GM19351 (cell line): ENCODE measurements around the gene SYNE1.

Source experiments
- ATAC-seq: cut with Tn5 transposase; IDR thresholded peaks from one replicate; pipeline ENCODE4 v1.9.1; 2021; ENCODE audit warnings: mild to moderate bottlenecking, moderate library complexity; ENCODE audit not compliant: unreplicated experiment

The SYNE1 gene

DNA sequence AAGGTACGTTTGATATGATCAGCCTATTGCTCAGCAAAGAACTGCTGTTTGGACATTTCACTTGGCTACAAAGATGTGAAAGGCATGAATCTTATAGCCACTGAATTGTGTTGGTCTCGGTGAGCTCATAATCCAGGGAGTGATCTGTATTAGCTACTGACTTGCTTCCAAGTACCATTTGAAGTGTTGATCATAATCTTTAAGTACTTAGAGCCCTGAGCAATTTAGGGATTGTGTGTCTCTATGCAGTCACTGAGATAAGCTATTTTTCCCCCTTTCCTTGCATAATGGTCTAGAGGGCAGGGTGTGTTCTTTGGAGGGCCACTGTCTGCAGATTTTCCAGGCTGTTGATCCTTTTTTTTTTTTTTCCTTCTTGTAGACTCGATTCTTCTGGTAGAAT, 436.0 kb downstream of the SYNE1 start:
- no peak for ATAC-seq

DNA sequence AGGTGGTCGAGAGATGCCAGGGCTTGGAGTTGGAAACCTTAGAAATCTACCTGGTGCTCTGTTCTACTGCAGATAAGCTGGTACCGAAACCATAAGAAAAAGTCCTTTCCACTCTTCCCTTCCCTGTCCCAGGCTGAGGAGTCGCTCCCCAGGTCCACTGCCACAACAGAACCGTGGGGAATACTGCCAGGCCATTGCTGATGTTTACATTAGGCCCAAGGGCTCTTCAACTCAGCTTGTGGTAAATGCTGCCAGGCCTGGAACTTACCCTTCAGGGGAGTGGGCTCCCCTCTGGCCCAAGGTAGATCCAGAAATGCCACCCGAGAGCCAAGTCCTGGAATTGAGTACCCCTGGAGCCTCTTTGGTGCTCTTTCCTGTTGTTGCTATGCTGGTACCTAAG, 441.3 kb downstream of the SYNE1 start:
- no peak for ATAC-seq

DNA sequence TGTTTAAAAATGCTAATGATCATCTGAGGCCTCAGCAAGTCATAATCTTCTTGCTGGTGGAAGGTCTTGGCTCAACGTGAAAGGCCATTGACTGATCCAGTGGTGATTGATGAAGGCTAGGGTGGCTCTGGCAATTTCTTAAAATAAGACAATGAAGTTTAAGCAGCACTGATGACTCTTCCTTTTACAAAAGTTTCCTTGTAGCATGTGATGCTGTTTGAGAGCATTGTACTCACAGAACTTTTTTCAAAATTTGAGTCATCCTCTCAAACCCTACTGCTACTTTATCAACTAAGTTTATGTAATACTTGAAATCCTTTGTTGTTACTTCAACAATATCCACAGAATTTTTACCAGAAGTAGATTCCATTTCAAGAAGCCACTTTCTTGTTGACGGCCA, 447.4 kb downstream of the SYNE1 start:
- no peak for ATAC-seq

DNA sequence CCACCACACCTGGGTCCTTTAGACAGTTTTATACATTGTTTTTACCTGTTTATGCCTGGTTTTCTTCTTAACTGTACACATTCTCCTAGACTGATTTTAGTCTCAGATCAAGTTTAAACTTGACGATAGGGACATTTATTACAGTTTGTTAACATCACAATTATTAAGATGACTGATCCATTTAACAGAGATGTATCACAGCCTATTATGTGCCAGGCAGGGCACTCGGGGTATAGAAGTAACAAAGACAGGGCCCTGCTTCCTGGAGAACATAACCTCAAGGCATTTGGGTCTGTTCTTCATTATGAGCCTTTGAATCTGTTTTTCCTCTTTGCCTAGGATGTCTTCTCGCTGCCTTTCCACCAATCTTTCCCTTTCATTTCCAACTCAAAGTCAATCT, 449.2 kb downstream of the SYNE1 start:
- ATAC-seq, result no peak

DNA sequence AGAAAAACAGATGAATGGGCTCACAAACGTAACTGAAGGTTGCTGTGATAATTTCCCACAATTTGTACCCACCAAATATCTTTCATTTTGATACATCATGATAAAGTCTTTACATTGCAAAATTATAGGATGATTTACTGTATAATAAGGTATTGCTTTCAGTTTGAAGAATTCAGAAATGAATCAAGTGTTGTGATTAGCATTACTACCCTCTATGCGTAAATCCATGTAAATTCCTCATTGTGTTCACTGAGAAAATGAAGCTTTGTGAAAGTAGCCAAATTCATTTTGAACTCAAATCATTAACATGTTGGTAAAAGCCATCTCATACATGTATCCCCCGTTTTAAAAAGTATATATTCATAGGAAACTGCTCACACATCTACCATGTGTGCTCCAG, 450.3 kb downstream of the SYNE1 start:
- ATAC-seq, result no peak

DNA sequence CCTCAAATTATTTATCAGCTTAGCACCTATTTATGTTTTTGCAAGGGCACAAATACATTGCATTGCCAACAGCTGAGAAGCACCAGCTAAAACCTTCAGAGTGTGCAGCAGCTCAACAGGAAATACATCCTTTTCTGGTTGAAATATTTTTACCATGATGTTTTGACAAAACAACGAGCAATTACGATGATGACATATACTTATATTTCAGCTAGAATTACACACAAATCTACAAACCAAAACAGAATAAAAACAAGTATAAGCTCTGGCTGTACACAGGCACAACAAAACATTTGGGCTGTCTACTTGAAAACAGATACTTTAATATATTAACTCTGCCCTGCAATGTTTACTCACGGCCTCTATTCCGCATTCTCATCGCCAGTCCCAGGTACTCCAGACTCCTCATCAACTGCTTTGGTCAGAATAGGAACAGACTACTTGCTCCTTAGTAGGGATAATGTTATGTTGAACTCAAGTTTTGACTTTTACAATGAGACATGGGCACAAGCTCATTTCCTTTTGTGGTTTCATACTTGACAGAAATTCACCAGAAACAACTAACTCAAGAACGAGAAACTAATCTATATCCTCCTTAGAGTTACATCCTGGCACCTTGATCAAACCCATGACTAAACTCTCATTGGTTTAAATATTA, 452.1 kb downstream of the SYNE1 start:
- peak; percentile 71 for ATAC-seq

DNA sequence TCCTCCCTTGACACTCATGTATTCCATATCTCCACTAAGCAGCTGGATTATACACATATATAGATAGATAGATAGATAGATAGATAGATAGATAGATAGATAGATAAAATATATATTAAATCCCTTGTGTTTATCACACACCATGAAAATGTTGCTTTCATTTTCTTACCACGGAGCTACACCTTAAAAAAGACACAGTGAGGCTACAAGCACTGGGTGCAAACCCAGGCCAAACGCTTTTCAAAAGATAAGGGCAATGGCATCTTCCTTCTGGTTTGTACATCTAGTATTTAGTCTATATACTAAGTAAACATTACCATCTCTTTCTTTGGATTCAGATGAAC, 452.6 kb downstream of the SYNE1 start:
- ATAC-seq, result peak; percentile 48

DNA sequence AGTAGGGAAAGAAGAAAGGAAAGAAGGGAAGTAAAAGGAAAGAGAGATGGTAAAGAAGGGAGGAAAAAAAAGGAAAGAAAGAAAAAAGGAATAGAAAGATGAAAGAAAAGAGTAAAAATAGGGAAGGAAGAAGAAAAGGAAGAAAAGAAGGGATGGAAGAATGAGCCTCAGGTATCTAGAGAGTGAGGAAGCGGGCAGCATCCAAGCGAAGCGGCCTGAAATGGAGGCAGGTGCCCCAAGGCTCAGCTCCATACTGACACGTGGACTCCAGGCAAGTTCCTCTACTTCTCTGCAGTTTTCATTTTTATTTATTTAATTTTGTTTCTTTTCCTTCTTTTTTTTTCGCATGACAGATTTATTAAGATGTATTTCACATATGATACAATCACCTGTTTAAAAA, 456.6 kb downstream of the SYNE1 start:
- ATAC-seq, result no peak

DNA sequence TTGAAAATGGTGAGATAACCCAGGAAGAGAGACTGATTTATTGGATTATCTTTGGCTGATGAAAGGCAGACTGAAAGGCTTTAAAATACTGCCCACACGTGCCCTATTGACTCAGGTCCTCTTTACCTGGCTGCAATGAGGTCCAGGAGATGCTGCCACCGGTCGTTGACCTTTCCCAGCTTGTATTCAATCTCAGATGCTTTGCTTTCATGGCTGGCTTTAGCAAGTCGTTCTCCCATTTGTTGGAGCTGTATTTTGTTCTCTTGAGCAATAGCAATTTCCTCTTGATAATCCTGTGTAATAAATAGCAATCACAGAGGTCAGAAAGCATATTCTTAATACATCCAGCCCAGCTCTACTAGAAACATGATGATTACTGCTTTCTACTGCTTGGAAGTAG, 460.9 kb downstream of the SYNE1 start:
- no peak for ATAC-seq

DNA sequence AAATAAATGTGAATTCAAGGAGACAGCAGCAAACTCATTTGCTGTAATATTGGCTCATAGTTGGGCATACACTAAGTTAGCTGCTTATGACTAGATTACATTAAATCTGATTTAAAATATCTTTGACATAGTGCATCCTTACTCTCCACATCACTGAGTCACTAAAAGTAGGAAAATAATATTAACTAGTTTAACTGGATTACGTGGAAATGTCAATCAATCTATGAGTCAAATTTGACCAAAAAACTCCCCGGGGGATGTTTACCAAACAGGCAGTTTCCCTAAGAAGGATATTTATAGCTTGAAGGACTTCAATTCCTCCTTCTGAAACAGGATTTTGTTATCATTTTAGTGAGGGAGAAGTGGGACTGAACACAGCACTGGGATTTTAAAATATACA, 463.2 kb downstream of the SYNE1 start:
- no peak for ATAC-seq

DNA sequence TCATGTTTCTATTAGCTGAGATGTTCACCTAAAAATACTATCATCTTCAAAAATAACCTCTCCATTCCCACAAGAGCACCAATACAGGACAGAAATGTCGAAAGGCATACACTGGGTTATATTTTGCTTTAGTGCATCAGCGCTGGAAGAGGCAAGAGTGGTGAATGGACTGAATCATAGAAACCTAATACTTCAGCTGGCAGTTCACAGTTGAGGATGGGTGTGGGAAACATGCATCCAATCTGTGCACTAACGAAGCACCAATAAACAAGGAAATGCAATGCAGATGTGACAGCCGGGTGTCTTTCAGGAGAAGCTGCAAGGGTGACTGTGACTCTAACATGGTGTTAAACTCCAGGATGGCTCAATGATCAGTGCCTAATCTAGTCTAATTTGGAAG, 463.8 kb downstream of the SYNE1 start:
- ATAC-seq, result no peak

DNA sequence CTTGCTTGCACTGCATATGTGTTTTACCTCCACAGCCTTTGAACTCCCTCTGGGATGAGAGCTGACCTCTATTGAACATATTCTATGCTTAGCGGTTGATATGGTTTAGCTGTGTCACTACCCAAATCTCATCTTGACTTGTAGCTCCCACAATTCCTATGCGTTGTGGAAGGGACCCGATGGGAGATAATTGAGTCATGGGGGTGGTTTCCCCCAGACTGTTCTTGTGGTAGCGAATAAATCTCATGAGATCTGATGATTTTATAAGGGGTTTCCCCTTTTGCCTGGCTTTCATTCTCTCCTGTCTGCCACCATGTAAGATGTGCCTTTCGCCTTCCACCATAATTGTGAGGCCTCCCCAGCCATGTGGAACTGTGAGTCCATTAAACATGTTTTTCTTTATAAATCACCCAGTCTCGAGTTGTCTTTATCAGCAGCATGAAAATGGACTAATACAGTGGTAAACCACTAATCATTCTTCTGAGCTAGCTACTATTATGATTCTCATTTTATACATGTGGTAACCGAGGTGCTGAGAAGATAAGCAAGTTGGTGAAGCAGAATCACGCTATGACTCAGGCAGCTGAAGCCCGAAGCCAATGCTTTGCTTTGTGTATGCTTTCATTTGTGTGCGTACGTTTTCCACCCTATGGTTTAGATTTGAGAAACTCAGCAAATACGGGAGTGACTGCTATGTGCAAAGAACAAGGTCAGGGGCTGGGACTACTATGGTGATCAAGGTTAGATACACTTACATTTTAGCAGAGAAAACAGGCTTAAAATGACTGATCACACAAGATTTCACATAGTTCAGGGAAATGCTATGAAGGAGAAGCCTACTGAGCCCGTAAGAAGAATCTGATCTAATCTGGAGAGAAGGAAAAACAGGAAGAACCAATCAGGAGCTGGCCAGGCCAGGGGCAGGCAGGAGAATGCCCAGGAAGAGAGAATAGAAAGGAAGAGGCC, 466.2 kb downstream of the SYNE1 start:
- ATAC-seq, result peak; percentile 98

DNA sequence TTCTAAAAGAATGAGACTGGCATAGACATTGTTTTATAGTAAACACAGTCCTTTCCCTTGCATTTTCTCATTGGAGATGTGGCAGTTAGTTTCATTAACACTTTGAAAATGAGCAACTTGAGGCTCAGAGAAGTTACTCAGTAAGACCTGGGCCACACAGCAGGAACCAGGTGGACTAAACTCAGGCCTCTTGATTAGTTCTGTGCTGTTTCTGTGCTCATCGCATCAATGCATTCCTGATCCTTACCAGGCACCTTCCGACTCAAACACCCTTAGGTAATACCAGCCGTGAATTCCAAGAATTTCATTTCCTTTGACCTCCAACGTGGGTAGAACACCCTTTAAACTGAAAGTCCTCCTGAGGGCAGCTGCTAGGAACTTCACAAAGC, 466.9 kb downstream of the SYNE1 start:
- ATAC-seq, result no peak

DNA sequence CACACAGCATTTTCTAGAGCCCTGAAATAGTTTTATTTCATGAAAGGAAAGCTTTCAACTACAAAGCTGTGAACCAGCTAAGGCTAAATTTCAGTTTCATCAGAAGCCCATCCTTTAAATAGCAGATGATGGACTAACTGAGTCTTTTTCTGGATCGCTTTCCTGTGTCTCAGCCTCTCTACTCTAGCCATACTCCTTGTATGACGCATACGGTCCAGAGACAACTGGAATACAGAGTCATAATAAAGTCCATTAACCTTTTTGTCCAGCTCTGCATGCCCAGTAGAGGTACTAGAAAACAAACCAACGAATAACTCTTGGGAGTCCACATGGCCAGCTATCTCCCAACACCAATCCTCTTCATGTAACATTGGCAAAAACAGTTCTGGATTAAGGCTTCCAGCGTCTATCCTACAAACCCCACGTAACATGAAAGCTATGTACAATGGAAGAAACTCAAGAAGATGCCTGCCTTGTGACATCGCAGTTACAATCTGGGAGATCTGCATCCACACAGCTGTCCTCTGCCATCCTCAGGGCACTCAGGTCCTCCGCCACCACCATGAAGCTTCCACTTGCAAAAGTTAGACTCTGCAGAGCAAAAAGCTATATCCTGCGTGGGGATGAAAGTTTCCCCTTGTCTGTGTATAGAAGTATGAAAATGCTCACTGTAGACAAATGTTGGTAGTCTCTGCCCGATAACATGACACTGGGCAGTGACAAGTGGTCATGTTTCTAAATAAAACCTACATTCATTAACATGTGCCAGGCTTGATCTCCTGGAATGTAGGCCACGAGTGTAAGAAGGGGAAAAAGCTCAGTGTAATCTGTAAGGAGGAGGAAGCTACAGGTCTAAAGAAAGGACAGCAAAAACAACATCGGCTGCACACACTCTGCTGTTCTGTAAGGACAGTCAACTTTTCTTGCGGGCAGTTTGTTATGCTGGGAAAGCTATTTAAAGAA, 469.2 kb downstream of the SYNE1 start:
- ATAC-seq, result no peak

DNA sequence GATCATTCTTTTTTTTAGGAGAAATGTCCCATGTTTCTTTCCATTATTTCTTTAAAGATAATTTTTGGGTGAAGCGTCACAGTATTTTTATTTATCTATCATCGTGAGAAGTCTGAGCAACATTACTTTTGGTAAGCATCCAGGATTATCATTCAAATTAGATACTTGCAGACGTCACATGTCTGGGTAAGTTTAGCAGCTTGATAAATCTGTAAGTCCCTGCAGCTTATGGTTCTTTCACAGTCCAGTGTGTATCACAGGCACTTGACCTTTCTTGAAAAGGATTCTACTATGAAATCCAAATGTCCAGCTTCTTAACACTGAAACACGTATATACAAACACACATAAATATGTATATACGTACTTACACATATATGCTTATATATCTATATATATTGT, 470.3 kb downstream of the SYNE1 start:
- no peak for ATAC-seq

DNA sequence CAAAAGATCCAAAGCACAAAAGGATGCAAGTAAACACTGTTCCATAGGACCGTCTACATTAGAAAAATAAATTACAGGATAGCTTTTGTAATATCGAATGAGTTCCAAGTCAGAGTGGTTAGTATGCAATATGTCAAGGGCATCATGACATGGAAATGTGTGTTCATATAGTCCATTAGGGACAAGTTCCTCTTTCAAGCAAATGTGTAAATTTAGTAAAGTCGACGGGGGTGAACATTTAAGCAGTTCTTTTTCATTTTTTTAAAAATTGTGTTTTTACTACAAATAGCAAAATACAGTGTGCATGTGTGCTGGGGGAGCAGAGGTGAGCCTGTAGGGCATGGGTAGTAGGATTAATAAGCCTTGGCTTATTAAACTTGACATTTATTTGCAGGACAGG, 470.7 kb downstream of the SYNE1 start:
- no peak for ATAC-seq

DNA sequence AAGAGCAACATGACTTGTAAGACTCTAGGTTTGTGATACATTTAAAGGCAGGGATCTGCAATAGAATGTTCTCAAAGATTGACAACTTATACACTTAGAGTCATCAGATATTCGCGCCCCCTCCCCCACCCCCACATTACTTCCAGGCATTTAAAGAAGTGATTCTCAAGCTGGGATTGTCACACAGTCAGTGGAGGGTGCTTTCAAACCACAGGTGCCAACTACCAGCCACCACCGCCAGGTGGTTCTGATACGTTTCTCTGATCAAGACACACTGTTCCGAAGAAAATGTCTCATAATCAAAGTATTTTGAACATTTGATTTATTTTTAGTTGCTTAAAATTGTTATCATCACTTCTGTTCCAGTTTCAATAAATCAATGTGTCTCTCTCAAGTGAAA, 472.2 kb downstream of the SYNE1 start:
- ATAC-seq, result no peak

DNA sequence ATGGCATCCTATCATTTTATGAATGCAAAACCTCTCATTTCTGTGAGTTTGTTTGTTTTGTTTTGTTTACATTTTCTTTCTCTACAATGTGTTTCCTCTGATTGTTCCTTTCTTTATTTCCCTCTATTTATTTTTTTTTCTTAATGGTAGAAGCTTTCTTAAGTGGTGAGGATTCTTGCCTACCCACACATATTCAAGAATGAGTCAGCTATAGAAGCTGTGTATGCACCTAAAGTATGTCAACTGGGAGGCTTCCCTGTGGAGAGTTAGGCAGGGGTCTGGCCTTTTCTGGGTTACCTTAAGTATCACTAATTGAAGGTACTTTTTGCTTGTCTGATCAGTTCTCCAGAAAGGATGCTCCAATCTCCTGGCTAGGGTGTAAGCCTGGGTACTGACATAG, 475.7 kb downstream of the SYNE1 start:
- peak; percentile 56 for ATAC-seq

DNA sequence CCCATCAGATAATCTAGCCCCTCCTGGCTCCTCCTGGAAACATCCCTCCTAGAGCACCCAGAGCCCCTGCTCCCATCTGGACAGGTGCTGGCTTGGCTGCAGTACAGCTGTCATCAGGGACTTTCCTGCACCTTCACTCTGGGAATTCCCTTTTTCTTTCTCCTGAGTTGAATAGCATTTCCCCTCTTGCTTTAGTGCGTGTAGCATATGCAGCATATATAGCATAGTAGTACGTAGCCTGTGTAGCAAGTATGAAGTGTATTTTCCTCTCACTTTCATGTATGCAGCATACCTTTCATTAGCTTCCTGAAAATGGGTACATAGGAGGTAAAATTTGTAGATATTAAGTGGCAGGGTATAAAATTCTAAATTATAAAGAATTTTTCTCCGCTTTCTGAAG, 476.8 kb downstream of the SYNE1 start:
- peak; percentile 92 for ATAC-seq

DNA sequence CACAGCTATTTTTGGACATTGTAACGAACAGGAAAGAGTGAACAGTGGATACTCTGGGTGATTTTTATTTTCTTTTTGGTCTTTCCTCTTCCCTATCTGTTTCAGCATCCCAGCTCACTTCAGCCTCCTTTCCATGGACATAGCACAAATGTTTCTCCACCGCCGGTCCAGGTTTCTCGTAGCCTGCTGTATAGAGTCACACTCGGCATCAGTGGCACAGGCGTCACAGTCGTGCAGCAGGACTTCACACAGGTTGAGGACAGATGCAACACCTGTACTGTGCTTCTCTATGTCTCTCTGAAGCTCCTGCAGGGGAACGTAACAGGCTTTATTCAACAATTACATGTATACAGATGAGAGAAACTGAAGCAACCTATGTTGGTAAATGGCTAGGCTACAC, 481.4 kb downstream of the SYNE1 start:
- ATAC-seq, result no peak

DNA sequence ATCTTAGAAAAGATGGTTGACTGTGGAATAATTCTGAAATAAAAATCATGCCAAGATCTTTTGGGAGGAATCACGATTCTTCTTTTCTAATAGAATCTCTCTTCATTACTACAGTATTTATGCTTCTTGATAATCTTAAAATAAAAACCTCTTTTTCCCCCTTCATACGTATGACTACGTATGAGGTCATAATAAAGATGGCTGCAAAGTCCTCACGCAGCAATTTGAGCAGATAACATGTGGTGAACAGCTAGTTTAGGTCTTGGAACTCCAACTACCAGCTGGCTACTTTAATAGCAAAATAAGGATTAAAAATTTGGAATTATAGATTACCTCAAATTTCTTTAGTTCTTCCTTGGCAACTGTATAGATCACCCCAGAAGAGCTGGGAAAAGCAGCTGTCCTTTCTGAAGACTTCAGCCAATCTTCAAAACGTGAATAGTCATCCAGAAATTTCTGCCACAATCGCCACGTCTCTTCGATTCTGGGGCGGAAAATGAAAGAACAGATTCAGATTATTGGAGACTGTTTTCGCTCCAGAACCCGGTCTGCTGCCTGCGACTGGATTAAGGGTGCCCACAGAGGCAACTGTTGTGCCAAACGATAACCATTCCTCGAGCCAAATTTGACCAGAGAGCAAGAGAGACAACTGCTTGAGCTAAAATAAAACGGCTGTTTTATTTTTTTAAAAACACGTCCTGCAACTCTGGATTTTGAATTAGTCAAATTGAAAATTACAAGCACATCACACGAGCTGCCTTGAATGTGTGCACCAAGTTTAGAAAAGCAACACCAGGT, 482.4 kb downstream of the SYNE1 start:
- ATAC-seq, result no peak
